Common myeloid progenitor, CD34-positive (primary cell): Measurements from ENCODE around the gene FBXW5.
A peak's percentile ranks its signal among the peaks of the same experiment; 100 is the strongest.

Experiments
- CTCF ChIA-PET: fragments of 350-600 bp; sonication (Branson Sonifier 250); formaldehyde crosslinking; loops from one replicate; lab custom pipeline; 2021; ENCODE audit warnings: antibody characterized with exemption; lab: Charles Lee
- POLR2A ChIA-PET: fragments of 350-600 bp; sonication (Branson Sonifier 250); formaldehyde crosslinking; loops from one replicate; lab custom pipeline; 2021; ENCODE audit warnings: antibody characterized with exemption; lab: Charles Lee
- DNase-seq, 3 donors: peaks; one replicate each; pipeline versions ENCODE4 v3.0.0 to v3.0.0-alpha.2; 2013
- H3K27ac ChIP-seq, 2 experiments: 1 replicate in 1 of 2; 2 replicates in 1 of 2; pipeline ENCODE4 v1.7.0; 2013; ENCODE audit warnings: inconsistent platforms in 2 of 2, low read length in 2 of 2, mild to moderate bottlenecking in 2 of 2, low read depth in 1 of 2, moderate library complexity in 1 of 2; ENCODE audit not compliant: severe bottlenecking in 2 of 2, insufficient read depth in 1 of 2, poor library complexity in 1 of 2
- H3K27me3 ChIP-seq, 5 experiments: replicated peaks in 2 of 5; 1 replicate in 3 of 5; 2 replicates in 2 of 5; pipeline versions ENCODE4 v1.6.1 to v1.7.0; 2013; ENCODE audit warnings: low read length in 4 of 5, mild to moderate bottlenecking in 2 of 5, moderate library complexity in 2 of 5, inconsistent platforms in 1 of 5; ENCODE audit not compliant: insufficient read depth in 5 of 5, control insufficient read depth in 4 of 5
- H3K36me3 ChIP-seq, 4 experiments: 1 replicate in 2 of 4; 2 replicates in 2 of 4; pipeline versions ENCODE4 v1.6.1 to v1.7.0; 2013; ENCODE audit warnings: low read length in 3 of 4, control low read depth in 1 of 4, mild to moderate bottlenecking in 1 of 4; ENCODE audit not compliant: control insufficient read depth in 4 of 4, insufficient read depth in 4 of 4
- H3K4me1 ChIP-seq, 4 experiments: 1 replicate in 3 of 4; 2 replicates in 1 of 4; pipeline versions ENCODE4 v1.6.1 to v1.7.1; 2013; ENCODE audit warnings: low read length in 3 of 4, mild to moderate bottlenecking in 3 of 4, control low read depth in 1 of 4, inconsistent platforms in 1 of 4, moderate library complexity in 1 of 4; ENCODE audit not compliant: control insufficient read depth in 4 of 4, insufficient read depth in 4 of 4; ENCODE audit errors: control extremely low read depth in 1 of 4
- H3K4me3 ChIP-seq, 7 experiments: 1 replicate in 4 of 7; 2 replicates in 3 of 7; pipeline versions ENCODE4 v1.5.1 to v1.7.0; 2013; ENCODE audit warnings: mild to moderate bottlenecking in 7 of 7, low read length in 6 of 7, moderate library complexity in 6 of 7, inconsistent platforms in 2 of 7, low read depth in 2 of 7, control low read depth in 1 of 7; ENCODE audit not compliant: insufficient read depth in 4 of 7, control insufficient read depth in 1 of 7; ENCODE audit errors: extremely low read depth in 1 of 7
- H3K9me3 ChIP-seq, 5 experiments: 1 replicate in 4 of 5; 2 replicates in 1 of 5; pipeline versions ENCODE4 v1.6.1 to v1.7.1; 2013; ENCODE audit warnings: low read length in 4 of 5, mild to moderate bottlenecking in 2 of 5, inconsistent platforms in 1 of 5, low read depth in 1 of 5, moderate library complexity in 1 of 5; ENCODE audit not compliant: control insufficient read depth in 4 of 5, insufficient read depth in 2 of 5; ENCODE audit errors: control extremely low read depth in 1 of 5
- WGBS: methylation state at CpG from one replicate; pipeline ENCODE4 v1.1.5; 2013; ENCODE audit not compliant: insufficient coverage; 5-methylcytosine and 5-hydroxymethylcytosine counted together

FBXW5 gene

GRCh38 chr9:136965771-136966484 lies 21.4 kb upstream of the FBXW5 start:
- DNase-seq: peak in 1 of 3 donors; percentile 23
- Histone ChIP-seq H3K4me1 (peaks cover 0 to 8% (median 7%) of the 10 kb centered on the region in 4 experiments), H3K27ac (no peak overlapping the region), H3K9me3 (no peaks in the 10 kb centered on the region), H3K36me3 (no peaks in the 10 kb centered on the region), H3K27me3 (peaks cover 0 to 2% (median 0%) of the 10 kb centered on the region in 5 experiments), H3K4me3 (peak overlapping the region in 2 of 7 experiments; percentile 30 to 48)
- 32% methylated on average over 20 of the region's 23 CpGs for WGBS
- ChIA-PET CTCF (interaction anchor here (1.4 to 3.4 kb wide), 2 partner anchors 10 to 60 kb away, joined by 4 to 10 read pairs; no protein-coding TSS in a partner anchor), POLR2A (no interaction called here)

- no peak overlapping the region for H3K4me3 ChIP-seq
- H3K27ac ChIP-seq: no peak overlapping the region
- 91% methylated on average over 25 of the region's 26 CpGs for WGBS
- no peaks in the 10 kb centered on the region for H3K36me3 ChIP-seq
- H3K9me3 ChIP-seq: no peaks in the 10 kb centered on the region
- ChIA-PET CTCF (interaction anchor here (0.6 to 3.4 kb wide), 3 partner anchors 11 to 142 kb away, joined by 3 to 10 read pairs (median 4); no protein-coding TSS in a partner anchor), POLR2A (no interaction called here)
- no peak for DNase-seq
- peaks cover 0 to 6% (median 5%) of the 10 kb centered on the region in 4 experiments for H3K4me1 ChIP-seq
- peaks cover 0 to 2% (median 0%) of the 10 kb centered on the region in 5 experiments for H3K27me3 ChIP-seq
Observed at GRCh38 chr9:136964833-136965422, 20.4 kb upstream of the FBXW5 start.

GRCh38 chr9:136964171-136964689 lies 19.7 kb upstream of the FBXW5 start:
- H3K4me3 ChIP-seq: no peak overlapping the region
- H3K9me3 ChIP-seq: no peaks in the 10 kb centered on the region
- CTCF ChIA-PET: interaction anchor here (0.6 to 3.4 kb wide), 2 partner anchors 11 to 142 kb away, joined by 3 to 10 read pairs; no protein-coding TSS in a partner anchor
- peaks cover 0 to 6% (median 5%) of the 10 kb centered on the region in 4 experiments for H3K4me1 ChIP-seq
- no peaks in the 10 kb centered on the region for H3K36me3 ChIP-seq
- no peak overlapping the region for H3K27ac ChIP-seq
- whole genome bisulfite sequencing: 85% methylated on average over 20 of the region's 22 CpGs
- peaks cover 0 to 2% (median 0%) of the 10 kb centered on the region in 5 experiments for H3K27me3 ChIP-seq
- POLR2A ChIA-PET: no interaction called here
- DNase-seq: no peak

- H3K4me1 ChIP-seq: peaks cover 0 to 6% (median 5%) of the 10 kb centered on the region in 4 experiments
- DNase-seq: no peak
- H3K27me3 ChIP-seq: peaks cover 0 to 2% (median 0%) of the 10 kb centered on the region in 5 experiments
- no peak overlapping the region for H3K27ac ChIP-seq
- ChIA-PET POLR2A (no interaction called here), CTCF (no interaction called here)
- H3K9me3 ChIP-seq: no peaks in the 10 kb centered on the region
- no peaks in the 10 kb centered on the region for H3K36me3 ChIP-seq
- 71% methylated on average over 1 of the region's 12 CpGs for WGBS
- no peak overlapping the region for H3K4me3 ChIP-seq
Observed at GRCh38 chr9:136963751-136964150, 19.2 kb upstream of the FBXW5 start.

- Histone ChIP-seq H3K36me3 (no peaks in the 10 kb centered on the region), H3K27me3 (peaks cover 0 to 2% (median 0%) of the 10 kb centered on the region in 5 experiments), H3K9me3 (no peaks in the 10 kb centered on the region), H3K4me1 (peaks cover 0 to 6% (median 5%) of the 10 kb centered on the region in 4 experiments), H3K4me3 (no peak overlapping the region), H3K27ac (no peak overlapping the region)
- POLR2A ChIA-PET: no interaction called here
- no peak for DNase-seq
- 96% methylated on average over 14 of the region's 15 CpGs for WGBS
- CTCF ChIA-PET: interaction anchor here (1.7 kb wide), 1 partner anchor 12 kb away, joined by 3 read pairs; no protein-coding TSS in a partner anchor
Observed at GRCh38 chr9:136963341-136963740, 18.8 kb upstream of the FBXW5 start.

- Histone ChIP-seq H3K27ac (no peak overlapping the region), H3K27me3 (peaks cover 0 to 2% (median 0%) of the 10 kb centered on the region in 5 experiments), H3K36me3 (no peaks in the 10 kb centered on the region), H3K9me3 (no peaks in the 10 kb centered on the region), H3K4me3 (no peak overlapping the region), H3K4me1 (peaks cover 0 to 6% (median 5%) of the 10 kb centered on the region in 4 experiments)
- no peak for DNase-seq
- ChIA-PET POLR2A (no interaction called here), CTCF (interaction anchor here (1.7 kb wide), 1 partner anchor 12 kb away, joined by 3 read pairs; no protein-coding TSS in a partner anchor)
- WGBS: 97% methylated on average over 11 of the region's 11 CpGs
Observed at GRCh38 chr9:136962701-136963248, 18.2 kb upstream of the FBXW5 start.
